ENCODE measurements around the gene PIGS.
A peak's percentile ranks its signal among the peaks of the same experiment; 100 is the strongest.
"Not testable (repeated sequence)": the region's sequence is repeated elsewhere in the genome, so short reads cannot be mapped to it uniquely, and the experiment has no call there.

Gene PIGS

DNA sequence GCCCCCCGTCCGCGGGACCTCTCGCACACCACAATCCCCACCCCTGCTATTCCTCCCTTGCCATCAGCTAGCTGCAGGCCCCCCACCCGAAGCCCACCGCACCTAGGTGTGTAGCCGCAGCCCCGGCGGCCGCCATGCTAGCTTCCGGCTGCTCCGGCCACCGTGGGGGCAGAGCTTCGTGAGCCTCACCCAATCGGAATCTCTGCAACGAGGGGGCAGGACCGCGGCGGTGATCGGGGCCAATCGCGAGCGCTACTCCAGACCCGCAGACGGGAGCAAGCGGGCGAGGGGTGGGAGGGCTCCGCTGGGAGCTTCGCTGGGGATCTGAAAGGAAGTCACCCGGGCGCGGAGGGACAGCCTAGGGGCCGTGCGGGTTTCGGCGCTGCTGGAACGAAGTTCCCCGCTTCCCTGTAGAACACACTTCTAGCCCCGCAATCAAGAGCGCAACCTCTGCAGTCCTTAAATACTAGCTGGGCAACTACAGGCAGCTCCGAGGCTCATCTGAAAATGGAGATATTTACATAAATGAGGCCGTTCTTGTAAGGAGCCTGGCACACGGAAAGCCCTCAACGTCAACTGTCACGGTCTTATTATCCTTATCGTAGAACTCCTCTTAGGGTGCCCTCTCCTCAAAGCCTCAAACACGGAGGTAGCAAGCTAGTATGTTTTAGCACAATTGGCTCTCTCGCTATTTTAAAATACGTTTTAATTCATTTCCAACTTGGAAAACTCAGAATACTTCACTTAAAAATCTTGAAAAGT lies at the start of gene PIGS:
PIGS (minus strand) TSS at position 164 of the 762 bp plus-strand sequence; CDS start at position 136, 28 bp downstream.
- peak; percentile 93 to 95 for DNase-seq

DNA sequence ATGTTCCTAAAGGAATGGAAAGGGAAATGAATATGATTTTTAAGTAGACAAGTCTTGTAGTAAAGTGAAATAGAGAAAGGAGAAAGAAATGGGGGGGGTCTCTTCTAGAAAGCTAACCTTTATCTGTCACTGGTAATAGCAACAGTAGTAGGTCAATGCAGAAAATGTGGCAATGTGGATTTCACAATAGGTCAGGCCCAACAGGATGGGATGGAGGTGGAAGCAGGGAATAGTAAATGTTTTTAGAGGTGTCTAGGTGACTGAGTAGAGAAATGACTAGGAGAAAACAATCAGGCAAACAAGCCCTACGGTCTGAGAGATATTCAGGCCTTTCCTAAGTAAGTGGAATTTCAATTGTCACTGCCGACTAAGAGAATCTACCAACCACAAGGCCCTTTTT lies 48.7 kb upstream of the PIGS start:
- no peak for DNase-seq

DNA sequence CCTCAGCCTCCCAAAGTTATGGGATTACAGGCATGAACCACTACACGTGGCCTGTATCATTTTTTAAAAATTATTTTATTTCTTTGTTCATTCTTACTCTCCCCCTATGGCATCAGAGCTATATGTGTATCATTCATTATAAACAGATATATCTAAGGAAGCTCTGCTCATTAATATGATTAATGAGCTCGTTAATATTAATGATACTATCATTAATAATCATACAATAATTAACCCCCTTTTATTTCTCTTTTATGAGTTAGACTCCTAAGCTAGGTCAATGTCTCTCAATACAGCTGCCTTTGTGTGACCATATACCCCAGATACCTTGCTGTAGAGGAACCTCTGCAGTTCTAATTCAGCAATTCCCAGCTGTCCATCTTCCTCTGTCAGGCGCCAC lies 47.1 kb upstream of the PIGS start:
- no peak for DNase-seq

DNA sequence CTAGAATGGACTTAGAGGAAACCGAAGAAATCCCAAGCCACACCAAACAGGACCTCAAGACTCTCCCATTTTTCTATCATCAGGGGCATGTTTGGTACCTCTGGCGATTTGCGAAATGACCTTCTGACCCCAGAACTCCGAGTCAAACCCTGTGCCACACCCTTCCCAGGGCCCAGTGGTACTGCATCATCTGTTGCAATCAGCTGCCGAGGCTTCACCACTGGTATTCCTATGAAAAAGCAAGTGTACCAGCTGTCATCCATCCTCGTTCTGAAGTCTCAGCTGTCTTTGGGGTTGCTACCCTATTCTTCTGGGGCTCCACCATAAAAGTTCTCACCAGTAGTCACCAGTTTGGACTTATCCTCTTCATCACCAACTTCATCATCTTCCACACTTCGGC lies 45.0 kb upstream of the PIGS start:
- DNase-seq = no peak

DNA sequence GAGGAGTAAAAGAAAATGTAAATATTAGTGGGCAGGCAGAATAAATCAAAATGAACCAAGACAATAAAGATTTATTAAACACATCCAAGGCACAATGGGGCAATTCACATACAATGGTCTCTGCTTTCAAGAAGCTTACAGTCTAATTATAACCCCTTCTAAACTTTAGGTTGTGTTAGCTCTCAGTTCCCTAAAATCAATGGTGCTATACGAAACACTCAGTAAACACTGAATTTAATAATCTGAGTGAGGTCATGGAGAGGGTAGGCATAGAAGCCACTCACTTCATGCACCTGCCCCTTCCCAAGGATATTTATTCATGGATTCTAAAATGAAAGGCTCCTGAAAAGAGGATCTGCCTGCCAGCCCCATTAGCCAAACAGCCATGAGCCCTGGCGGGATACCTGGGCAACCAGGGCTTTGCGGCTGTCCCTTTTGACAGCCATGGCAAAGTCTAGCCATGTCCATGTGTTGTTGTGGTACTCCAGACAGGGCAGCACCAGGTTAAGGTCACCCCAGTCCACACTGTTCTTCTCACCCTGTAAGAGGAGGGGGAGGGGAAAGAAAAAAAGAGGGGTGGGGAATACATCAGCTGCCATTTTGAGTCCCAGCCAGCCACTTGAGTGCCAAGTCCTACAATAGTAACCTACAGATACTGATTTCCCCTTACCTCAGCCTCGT lies 44.1 kb upstream of the PIGS start:
- DNase-seq = no peak

DNA sequence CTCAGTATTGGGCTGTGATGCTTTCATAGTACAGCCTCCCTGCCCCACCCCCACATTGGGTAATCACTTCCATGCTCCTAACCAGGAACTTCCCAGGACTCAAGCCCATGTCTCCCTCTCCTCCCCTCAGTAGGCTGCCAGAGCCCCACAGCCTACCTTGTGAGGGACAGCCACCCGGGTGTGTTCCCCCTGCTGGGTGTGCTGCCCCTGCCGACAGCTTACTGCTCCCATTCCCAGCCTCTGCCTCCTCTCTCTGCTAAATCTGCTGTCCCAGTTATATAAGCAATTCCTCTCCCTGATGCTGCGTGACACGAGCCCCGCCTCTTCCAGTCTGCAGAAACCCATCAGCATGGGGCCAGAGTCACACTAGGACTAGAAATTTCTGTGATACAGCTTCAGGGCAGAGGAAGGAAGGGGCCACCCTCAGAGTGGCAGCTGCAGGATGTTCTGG lies 42.6 kb upstream of the PIGS start, which contains the start of gene RSKR:
RSKR (minus strand) TSS at position 255 of the 451 bp plus-strand sequence; CDS start at position 231, 24 bp downstream.
- no peak for DNase-seq

DNA sequence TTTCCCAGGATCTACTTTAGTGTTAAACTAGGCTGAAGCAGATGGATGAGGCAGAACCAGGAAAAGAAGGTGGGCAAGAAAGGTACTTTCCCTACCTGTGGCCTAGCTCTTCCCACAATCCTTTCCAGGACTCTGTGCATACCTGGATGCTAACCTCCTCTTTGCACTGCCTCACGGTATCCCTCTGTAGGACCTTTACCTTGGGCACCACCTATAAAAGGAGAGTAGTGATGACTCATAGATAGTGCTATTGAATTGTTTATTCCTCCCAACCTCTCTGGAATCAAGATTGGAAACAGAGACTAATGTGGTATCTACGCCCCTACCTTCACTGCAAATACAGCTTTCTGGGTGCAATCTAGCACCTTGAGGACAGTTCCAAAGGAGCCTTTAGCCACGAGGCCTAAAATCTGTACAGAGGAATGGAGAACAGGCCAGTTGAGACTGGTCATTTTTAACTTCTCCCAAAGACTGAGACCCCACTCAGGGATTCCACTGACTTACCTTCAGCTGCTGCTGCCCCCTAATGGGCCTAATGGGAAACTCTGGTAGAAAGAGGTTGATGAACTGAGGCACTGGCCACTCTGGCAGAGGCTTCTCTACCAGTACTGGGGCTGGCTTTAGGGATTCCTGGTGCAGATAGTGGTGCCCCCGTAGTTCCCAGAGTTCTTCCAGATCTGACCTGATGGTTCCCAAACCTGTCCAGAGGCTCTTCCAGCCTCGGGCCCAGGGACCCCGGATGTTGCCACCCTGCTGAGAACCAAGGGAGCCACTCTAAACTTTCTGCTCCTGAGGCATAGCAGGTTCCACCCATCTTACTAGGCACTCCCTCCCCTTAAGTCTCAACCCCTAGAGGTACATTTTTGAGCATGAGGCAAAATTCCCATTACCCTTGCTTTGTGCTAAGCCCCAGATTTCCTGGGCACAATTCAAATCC lies 41.9 kb upstream of the PIGS start:
- DNase-seq = peak; percentile 39 to 43

DNA sequence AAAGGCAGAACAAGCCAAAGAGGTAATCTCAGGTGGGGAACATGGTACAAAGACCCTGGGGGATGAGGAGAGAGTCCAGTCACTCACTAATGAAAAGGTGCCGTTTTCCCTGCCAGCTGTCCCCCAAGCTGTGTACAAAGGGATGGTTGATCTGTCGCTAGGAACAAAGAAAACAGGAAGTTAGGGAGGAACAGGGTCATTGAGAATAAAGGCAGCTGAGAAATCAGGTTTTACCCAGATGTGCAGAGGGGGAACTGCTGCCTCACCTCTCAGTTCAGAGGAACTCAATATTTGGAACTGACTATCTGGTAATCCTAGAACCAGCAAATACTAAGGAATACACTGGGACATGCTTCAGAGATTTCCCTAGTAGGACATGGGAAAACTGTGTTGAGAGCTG lies 41.2 kb upstream of the PIGS start:
- DNase-seq = no peak

DNA sequence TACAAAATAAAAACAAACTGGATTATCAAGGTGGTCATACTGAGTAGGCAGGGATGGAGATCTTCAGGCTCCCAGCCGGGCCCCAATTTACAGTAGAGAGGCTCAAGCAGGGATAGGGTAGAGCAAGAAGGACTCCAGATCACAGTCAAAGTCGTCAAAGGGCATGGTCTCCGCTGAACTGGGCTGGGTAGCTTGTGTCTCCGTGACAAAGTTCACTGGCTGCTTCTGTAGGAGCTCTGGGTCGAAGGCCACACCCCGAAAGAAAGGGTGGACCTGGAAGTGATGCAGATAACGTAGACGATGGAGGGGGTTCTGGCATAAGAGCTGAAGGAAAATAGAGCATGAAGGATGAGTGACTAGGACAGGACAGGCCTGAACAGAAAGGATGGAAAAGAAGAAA lies 39.1 kb upstream of the PIGS start:
- no peak for DNase-seq

DNA sequence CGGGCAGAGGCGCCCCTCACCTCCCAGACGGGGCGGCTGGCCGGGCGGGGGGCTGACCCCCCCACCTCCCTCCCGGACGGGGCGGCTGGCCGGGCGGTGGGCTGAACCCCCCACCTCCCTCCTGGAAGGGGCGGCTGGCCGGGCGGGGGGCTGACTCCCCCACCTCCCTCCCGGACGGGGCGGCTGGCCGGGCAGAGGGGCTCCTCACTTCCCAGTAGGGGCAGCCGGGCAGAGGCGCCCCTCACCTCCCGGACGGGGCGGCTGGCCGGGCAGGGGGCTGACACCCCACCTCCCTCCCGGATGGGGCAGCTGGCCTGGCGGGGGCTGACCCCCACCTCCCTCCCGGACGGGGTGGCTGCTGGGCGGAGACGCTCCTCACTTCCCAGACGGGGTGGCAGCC lies 32.7 kb upstream of the PIGS start:
- DNase-seq = not testable (repeated sequence)

DNA sequence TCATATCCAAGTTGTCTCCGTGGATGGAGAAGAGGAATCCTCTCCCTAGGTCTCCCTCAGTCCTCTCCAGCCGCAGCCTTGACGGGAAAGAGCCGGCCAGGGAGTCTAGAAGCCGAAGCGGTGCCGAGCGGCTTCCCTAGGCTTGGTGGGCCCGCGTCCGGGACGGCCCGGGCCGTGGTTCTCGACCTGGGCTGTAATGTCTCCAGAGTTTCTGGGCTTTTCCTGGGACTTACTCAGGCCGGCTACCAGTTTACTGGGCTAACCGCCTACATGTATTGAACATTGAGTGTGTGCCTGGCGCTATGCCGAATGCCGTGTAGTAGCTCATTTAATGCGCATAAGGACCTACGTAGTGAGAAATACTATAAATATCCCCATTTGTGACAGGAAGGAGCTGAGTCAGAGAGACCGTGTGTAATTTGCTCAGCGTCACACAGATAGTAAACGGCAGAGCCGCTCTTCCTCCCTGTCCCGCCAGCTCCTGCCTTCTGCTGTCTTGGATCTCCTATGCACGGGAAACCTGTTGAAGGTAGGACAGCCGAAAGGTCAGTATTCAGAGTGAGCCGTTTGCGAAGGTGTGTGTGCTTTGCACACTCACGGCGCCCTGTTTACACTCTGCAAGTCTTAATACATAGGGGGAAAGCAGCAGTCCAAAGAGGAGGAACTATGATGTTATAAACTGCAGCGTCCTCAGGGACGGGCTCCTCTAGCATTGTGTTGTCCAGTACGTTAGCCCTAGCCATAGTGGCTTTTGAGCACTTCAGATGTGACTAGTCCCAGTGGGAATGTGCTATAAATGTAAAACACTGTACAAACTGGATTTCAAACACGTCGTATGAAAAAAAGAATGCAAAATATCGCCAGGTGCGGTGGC lies 28.2 kb upstream of the PIGS start:
- DNase-seq = peak; percentile 78 to 83

DNA sequence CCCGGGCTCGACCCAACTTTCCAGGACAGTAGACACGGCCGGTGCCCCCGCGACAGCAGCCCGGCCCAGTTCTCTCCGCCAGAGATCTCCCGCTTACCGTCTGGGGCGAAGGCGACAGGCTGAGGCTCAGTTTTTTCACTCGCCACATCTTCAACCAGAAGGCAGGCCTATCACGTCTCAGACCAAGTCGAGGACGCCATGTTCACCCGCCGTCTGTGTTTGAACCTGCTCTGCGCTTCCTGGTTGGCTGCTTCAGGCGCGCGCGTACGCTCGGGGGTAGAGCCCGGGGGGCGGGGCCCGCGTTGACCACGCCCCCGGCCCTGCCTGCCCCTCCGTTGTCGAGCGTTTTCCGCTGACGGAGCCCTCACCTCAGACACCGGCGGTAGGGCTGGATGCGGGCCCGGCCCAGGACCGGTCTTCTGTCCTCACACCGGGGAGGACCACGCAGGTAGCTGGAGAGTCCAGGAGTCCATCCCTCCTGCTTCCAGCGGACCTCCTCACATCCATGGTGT lies 27.5 kb upstream of the PIGS start, which contains the start of gene SPAG5:
SPAG5 (minus strand) TSS at position 227 of the 512 bp plus-strand sequence; CDS start at position 148, 79 bp downstream.
- DNase-seq = peak; percentile 93 to 96

DNA sequence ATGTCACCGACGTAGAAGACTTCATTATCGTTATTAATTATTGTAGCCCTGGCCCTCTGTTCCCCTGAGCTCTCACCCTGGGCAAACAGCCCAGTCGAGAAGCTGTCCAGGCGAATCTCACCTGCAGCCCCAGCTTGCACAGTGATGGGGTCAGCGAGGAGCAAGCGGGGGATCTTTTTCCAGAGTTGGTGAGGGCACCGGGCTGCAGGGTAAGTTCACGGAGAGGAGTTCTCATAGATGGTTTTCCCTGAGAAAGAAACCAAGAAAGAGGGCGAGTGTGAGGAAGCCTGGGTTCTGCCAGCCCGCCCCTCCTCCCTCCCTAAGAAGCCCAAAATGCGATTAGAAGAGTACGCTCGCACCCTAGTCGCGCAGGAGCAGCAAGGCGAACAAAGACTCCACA lies 27.1 kb upstream of the PIGS start:
- no peak for DNase-seq

DNA sequence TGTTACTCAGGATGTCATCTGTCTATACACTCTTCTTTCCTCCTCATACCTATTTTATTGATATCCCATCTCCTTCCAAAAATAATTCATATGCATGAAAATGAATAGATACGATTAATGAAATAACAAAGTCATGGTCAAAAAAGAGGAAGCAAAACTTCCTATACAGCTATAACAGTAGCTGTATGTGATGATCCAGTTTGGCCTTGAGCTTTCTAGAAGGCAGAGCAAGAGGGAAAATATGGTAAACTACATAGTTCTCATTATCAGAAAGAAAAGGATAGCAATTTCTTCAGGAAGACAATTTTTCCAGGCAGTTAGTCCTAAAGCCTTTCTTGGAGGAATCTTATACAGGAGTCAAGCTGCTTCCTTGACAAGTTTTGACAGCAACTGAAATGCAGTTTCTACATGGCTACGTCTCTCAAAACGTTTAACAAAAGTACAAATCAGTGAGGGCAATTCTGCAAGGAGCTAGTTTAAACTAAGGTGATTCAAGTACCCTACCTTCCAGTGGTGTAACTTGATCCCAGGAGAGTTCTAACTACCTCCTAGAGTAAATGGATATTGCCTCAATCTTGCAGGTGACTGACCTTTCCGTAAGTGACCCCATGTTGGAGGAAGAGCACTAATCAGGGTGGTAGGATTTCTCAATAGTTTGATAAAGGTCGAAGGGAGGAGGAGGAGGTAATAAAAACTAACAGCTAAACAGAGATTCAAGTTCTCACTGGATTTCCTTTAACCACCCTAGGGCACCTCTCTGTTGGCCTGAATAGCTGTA lies 26.5 kb upstream of the PIGS start:
- DNase-seq = no peak

DNA sequence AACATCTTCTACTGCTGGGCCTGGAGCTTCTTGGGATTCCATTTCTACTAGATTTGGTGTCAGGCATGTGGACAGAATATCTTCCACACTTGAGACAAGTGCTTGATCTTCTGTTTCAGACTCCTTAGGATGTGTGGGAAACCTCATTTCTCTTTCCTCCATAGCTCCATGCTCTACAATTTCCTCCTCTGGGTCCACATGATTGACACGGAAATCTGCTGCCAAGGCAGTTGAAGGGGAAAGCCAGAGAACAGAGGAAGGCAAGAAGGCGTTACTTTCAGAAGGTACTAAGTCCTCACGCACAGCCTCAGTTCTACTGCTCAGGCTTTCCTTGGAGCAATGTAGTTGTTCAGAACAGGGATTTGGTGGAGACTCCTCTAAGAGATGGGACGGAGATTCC lies 20.9 kb upstream of the PIGS start:
- no peak for DNase-seq

DNA sequence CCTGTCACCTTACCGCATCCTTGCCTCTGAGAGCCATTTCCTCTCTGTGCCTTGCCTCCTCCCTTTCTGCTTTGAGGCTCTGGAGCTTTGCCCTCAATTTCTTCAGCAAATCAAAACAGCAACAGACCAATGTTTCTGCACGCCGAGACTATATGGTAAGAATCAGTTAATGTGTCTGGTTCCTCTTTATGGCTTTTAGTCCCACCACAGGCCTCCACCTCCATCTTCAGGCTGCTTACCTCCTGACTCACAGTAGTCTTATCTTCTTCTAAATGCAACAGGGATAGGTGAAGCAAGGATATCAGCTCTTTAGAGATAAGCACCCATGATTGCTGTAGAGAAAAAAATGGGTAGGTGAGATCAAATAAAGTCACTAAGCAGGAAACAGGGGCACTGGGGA lies 14.5 kb upstream of the PIGS start:
- no peak for DNase-seq

DNA sequence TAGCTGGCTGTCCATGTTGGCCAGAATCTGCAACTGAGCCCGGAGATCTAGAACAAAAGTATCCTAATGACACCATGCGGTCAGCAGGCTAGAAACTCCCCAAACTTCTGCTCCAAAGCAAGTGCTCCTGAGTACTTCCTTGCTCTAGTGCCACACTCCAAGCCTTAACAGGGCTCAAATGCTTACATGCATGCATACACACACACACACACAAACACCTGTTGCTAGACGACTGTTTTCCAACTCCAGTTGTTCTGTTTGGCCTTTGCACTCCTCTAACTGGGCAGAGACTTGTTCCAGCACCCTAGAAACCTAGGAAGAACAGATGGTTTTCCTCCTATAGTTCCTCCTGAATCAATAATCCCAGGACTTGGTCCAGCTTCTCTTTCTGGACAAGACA lies 13.1 kb upstream of the PIGS start:
- no peak for DNase-seq

DNA sequence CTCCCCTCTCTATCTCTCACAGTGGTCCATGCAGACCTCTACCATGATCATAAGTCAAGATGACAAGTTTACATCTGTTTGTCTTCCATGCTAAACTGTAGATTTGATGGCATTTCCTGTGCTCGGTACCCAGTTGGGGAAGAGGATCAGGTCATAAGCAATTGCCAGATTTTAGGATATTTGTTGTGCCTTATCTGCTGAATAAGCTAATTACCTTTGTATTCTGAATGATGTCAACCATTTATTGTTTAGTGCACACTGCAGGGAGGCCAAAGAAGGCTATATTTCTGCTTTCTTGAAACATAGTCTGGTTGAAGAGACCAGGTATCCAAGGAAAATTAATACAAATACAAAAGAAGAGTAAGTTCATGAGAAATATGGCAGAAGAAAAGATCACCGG lies 11.2 kb upstream of the PIGS start:
- no peak for DNase-seq

DNA sequence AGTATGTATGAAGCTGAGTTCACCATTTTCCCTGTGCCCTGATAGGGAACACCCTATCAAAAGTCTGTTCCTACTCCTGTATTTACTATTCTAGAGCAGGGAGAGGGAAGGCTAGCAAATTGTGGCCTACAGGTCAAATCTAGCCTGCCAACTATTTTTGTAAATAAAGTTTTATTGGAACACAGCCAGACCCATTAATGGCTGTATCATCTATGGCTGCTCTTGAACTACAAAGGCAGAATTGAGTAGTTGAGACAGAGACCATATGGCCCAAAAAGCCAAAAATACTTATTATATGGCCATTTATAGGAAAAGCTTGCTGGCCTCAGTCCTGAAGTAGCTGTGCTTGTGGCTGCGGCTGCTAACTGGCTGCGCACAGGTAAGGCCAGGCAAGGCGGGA lies 9.6 kb upstream of the PIGS start:
- DNase-seq = no peak

DNA sequence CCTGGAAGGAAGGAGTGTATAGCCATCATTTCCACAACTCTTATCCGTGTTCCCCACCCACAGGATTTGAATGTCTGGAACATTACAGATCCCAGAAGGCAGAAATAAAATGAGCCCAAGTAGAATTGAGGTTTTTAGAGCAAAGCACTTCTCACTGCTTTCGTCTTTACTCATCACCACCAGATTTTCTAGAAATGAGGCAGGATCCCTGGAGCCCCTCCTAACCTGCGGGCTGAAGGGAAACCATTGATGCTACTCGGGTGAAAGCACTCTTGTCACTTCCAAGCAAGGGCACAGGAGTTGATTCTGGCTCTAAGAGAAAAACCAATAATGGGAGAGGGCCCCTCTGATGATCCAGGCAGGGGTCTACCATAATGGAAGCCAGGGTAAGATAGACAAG lies 8.2 kb upstream of the PIGS start:
- peak; percentile 59 to 61 for DNase-seq

Data from activated T-cell treated with anti-CD3 and anti-CD28 coated beads, Interleukin-2, amount 50 U/mL, for 48 hours (primary cell).